Testis (tissue), 2 donors: ENCODE data around the gene TPSAB1.

ENCODE experiments used
- POLR2A ChIP-seq: fragments of 450-650 bp; IDR thresholded peaks from one replicate; pipeline ENCODE4 v1.6.1; 2017; ENCODE audit warnings: antibody characterized with exemption, mild to moderate bottlenecking, moderate library complexity
- TF ChIP-seq, protein P1 (sequence below), 3 experiments: fragments of 450-650 bp in 2 of 3; fragments of 200-600 bp in 1 of 3; sonication (generic) in 1 of 3; IDR thresholded peaks; one replicate each; pipeline ENCODE4 v1.5.1; 2016 to 2019; ENCODE audit warnings: antibody characterized with exemption in 3 of 3, mild to moderate bottlenecking in 2 of 3, moderate library complexity in 1 of 3

DNA sequence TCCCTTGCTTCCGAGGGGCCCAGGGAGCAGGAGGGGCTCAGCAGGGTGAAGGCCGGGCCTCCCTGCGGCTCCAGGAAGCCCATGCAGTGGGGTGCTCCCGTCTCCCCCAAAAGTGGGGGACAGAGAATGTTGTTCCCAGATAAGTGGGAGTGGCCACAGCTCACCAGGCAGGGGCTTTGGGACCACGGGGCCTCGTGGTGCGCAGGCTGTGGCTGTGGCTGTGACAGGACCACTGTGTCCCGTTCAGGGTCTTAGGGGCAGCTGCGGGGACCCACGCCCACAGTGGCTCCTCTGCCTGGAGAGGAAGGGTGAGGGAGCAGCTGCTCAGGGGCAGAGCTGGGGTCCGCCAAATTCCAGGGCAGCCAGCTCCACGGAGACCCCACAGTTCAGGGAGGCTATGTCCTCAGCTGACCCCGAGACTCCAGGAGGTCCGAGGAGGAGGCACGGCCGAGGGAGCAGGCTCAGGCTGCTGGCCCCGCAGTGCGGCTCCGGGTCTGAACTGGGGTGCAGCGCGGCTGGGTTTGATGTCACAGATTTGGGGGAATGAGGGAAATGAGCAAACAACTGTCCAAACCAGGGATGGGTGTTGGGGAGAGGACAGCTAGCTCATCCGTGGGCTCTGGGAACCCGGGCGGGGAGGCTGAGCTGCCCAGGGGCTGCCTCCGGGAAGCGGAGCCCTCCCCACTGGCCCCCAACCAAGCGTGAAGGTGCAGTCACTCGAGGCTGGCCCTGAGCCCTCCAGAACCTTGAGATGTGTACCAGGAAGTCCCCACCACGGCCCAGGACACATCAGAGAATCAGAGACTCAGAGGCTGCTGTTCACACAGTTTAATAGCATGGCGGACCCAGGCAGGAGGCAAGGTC is 38.8 kb downstream of the TPSAB1 start:
- TF ChIP-seq, protein P1, sequence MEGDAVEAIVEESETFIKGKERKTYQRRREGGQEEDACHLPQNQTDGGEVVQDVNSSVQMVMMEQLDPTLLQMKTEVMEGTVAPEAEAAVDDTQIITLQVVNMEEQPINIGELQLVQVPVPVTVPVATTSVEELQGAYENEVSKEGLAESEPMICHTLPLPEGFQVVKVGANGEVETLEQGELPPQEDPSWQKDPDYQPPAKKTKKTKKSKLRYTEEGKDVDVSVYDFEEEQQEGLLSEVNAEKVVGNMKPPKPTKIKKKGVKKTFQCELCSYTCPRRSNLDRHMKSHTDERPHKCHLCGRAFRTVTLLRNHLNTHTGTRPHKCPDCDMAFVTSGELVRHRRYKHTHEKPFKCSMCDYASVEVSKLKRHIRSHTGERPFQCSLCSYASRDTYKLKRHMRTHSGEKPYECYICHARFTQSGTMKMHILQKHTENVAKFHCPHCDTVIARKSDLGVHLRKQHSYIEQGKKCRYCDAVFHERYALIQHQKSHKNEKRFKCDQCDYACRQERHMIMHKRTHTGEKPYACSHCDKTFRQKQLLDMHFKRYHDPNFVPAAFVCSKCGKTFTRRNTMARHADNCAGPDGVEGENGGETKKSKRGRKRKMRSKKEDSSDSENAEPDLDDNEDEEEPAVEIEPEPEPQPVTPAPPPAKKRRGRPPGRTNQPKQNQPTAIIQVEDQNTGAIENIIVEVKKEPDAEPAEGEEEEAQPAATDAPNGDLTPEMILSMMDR (IDR thresholded peaks at IDR 0.05): no peak
- TF ChIP-seq POLR2A: no peak
